Sigmoid colon (tissue), 7 donors: Measurements from ENCODE around the gene MAP1LC3B2. TPM values are rescaled to one million over a fixed set of nuclear protein-coding genes. Genes with fewer than 3 reads are reported as not detected.

ENCODE experiments used
- DNase-seq: peaks from one replicate; pipeline ENCODE4 v3.0.0-alpha.2; 2019
- H3K27ac ChIP-seq, 4 donors: fragments of 200-600 bp; sonication (generic); one replicate each; pipeline ENCODE4 v1.5.1; 2016 to 2019; ENCODE audit warnings: mild to moderate bottlenecking in 1 of 4
- H3K27me3 ChIP-seq, 3 donors: fragments of 200-600 bp; sonication (generic); one replicate each; pipeline ENCODE4 v1.5.1; 2019; ENCODE audit warnings: mild to moderate bottlenecking in 1 of 3
- H3K36me3 ChIP-seq, 4 donors: fragments of 200-600 bp; sonication (generic); one replicate each; pipeline ENCODE4 v1.5.1; 2016 to 2019
- H3K4me1 ChIP-seq, 4 donors: fragments of 200-600 bp; sonication (generic); one replicate each; pipeline ENCODE4 v1.5.1; 2017 to 2019
- H3K4me3 ChIP-seq, 4 donors: fragments of 200-600 bp; sonication (generic); one replicate each; pipeline ENCODE4 v1.5.1; 2017 to 2019; ENCODE audit warnings: mild to moderate bottlenecking in 2 of 4, moderate library complexity in 1 of 4
- H3K9me3 ChIP-seq, 4 donors: fragments of 200-600 bp in 3 of 4; sonication (generic) in 3 of 4; one replicate each; pipeline versions ENCODE4 v1.5.1 to v1.6.1; 2013 to 2019
- EP300 ChIP-seq, 4 donors: sonication (generic); formaldehyde crosslinking; IDR thresholded peaks; one replicate each; pipeline ENCODE4 v1.6.1; 2017; ENCODE audit warnings: antibody characterized with exemption in 4 of 4
- POLR2A ChIP-seq, 2 donors: fragments of 450-650 bp; IDR thresholded peaks; one replicate each; pipeline ENCODE4 v1.6.1; 2016; ENCODE audit warnings: antibody characterized with exemption in 2 of 2, mild to moderate bottlenecking in 2 of 2, moderate library complexity in 2 of 2
- POLR2AphosphoS5 ChIP-seq, 4 donors: sonication (generic); formaldehyde crosslinking; IDR thresholded peaks; one replicate each; pipeline ENCODE4 v1.6.1; 2017; ENCODE audit warnings: antibody characterized with exemption in 4 of 4
- WGBS, 2 donors: extraction: QIAGEN DNeasy Blood & Tissue Kit; methylation state at CpG; one replicate each; pipeline ENCODE4 v1.1.7; 2013; 5-methylcytosine and 5-hydroxymethylcytosine counted together
- intact Hi-C: fragments of 100-400 bp; cut with DNase I; formaldehyde crosslinking; loops from one replicate; pipeline ENCODE4 v1.15.1; 2023
- polyA plus RNA-seq, 3 donors: library from polyadenylated mRNA; stranded (reverse); fragments of 200-250 nt; gene quantifications; one replicate each; pipeline ENCODE4 v1.2.3, GENCODE V29; 2013
- total RNA-seq, 4 donors: library from RNA; depleted of rRNA; stranded (reverse); fragments of >200 nt; gene quantifications; one replicate each; pipeline ENCODE4 v1.1.0, GENCODE V29; 2016
- TF ChIP-seq, protein P1 (sequence below), 4 experiments: fragments of 450-650 bp in 3 of 4; fragments of 200-600 bp in 1 of 4; IDR thresholded peaks; one replicate each; pipeline ENCODE4 v1.5.1; 2016 to 2019; ENCODE audit warnings: antibody characterized with exemption in 4 of 4, mild to moderate bottlenecking in 3 of 4, moderate library complexity in 2 of 4
- donor health status: healthy with polysubstance abuse.
- donor health status: Bipolar disorder and iron deficiency.
- donor health status: healthy.

The MAP1LC3B2 gene
- total and polyA plus RNA-seq, 7 donors, result 0.90 to 6.2 (median 2.9) TPM; not detected in 3

GRCh38 chr12:116604951-116605641 is 45.9 kb downstream of the MAP1LC3B2 start:
- Histone ChIP-seq H3K9me3 (no peaks in the 10 kb centered on the region), H3K4me3 (no peak overlapping the region), H3K27me3 (no peaks in the 10 kb centered on the region), H3K4me1 (peaks cover 0 to 13% (median 12%) of the 10 kb centered on the region in 4 donors), H3K36me3 (no peaks in the 10 kb centered on the region), H3K27ac (no peak overlapping the region)
- WGBS, 2 donors, result 84 to 87% methylated on average over 22 of the region's 22 CpGs
- DNase-seq, result no peak
- intact Hi-C loops, result loop anchor here (5.0 kb wide), 1 partner anchor 608 kb away; no protein-coding TSS in a partner anchor
- TF ChIP-seq, protein P1, sequence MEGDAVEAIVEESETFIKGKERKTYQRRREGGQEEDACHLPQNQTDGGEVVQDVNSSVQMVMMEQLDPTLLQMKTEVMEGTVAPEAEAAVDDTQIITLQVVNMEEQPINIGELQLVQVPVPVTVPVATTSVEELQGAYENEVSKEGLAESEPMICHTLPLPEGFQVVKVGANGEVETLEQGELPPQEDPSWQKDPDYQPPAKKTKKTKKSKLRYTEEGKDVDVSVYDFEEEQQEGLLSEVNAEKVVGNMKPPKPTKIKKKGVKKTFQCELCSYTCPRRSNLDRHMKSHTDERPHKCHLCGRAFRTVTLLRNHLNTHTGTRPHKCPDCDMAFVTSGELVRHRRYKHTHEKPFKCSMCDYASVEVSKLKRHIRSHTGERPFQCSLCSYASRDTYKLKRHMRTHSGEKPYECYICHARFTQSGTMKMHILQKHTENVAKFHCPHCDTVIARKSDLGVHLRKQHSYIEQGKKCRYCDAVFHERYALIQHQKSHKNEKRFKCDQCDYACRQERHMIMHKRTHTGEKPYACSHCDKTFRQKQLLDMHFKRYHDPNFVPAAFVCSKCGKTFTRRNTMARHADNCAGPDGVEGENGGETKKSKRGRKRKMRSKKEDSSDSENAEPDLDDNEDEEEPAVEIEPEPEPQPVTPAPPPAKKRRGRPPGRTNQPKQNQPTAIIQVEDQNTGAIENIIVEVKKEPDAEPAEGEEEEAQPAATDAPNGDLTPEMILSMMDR (IDR thresholded peaks at IDR 0.05), result no peak
- no peak for TF ChIP-seq POLR2A (IDR thresholded peaks at IDR 0.05)
- no peak for TF ChIP-seq EP300 (IDR thresholded peaks at IDR 0.05)
- TF ChIP-seq POLR2AphosphoS5 (IDR thresholded peaks at IDR 0.05), result no peak

GRCh38 chr12:116606397-116606796 is 47.2 kb downstream of the MAP1LC3B2 start:
- no peak for DNase-seq
- Histone ChIP-seq H3K4me3 (no peak overlapping the region), H3K27ac (no peak overlapping the region), H3K27me3 (no peaks in the 10 kb centered on the region), H3K9me3 (no peaks in the 10 kb centered on the region), H3K4me1 (peaks cover 0 to 13% (median 11%) of the 10 kb centered on the region in 4 donors), H3K36me3 (no peaks in the 10 kb centered on the region)
- intact Hi-C loops, result no loop called here
- TF ChIP-seq, protein P1 (IDR thresholded peaks at IDR 0.05), result no peak
- TF ChIP-seq POLR2AphosphoS5 (IDR thresholded peaks at IDR 0.05), result no peak
- no peak for TF ChIP-seq POLR2A (IDR thresholded peaks at IDR 0.05)
- no peak for TF ChIP-seq EP300 (IDR thresholded peaks at IDR 0.05)
- WGBS, 2 donors, result 67 to 79% methylated on average over 4 of the region's 4 CpGs

GRCh38 chr12:116607039-116607438 is 47.9 kb downstream of the MAP1LC3B2 start:
- intact Hi-C loops, result no loop called here
- H3K27ac ChIP-seq, result no peak overlapping the region
- no peaks in the 10 kb centered on the region for H3K27me3 ChIP-seq
- 94 to 97% methylated on average over 6 of the region's 6 CpGs for WGBS, 2 donors
- DNase-seq, result no peak
- H3K9me3 ChIP-seq, result no peaks in the 10 kb centered on the region
- peaks cover 0 to 13% (median 11%) of the 10 kb centered on the region in 4 donors for H3K4me1 ChIP-seq
- TF ChIP-seq POLR2AphosphoS5 (IDR thresholded peaks at IDR 0.05), result no peak
- TF ChIP-seq, protein P1 (IDR thresholded peaks at IDR 0.05), result no peak
- no peak for TF ChIP-seq EP300 (IDR thresholded peaks at IDR 0.05)
- no peak for TF ChIP-seq POLR2A (IDR thresholded peaks at IDR 0.05)
- H3K36me3 ChIP-seq, result no peaks in the 10 kb centered on the region
- no peak overlapping the region for H3K4me3 ChIP-seq

GRCh38 chr12:116609319-116610114 is 50.3 kb downstream of the MAP1LC3B2 start:
- Histone ChIP-seq H3K4me3 (no peak overlapping the region), H3K27ac (no peak overlapping the region), H3K36me3 (no peaks in the 10 kb centered on the region), H3K4me1 (no peaks in the 10 kb centered on the region), H3K27me3 (no peaks in the 10 kb centered on the region), H3K9me3 (no peaks in the 10 kb centered on the region)
- intact Hi-C loops, result no loop called here
- DNase-seq, result no peak
- WGBS, 2 donors, result 82 to 85% methylated on average over 8 of the region's 8 CpGs
- TF ChIP-seq EP300 (IDR thresholded peaks at IDR 0.05) (no peak), POLR2AphosphoS5 (IDR thresholded peaks at IDR 0.05) (no peak), POLR2A (IDR thresholded peaks at IDR 0.05) (no peak)
- TF ChIP-seq, protein P1 (IDR thresholded peaks at IDR 0.05), result no peak
